Amygdala (tissue), 56 donors: ENCODE data around the gene RALGPS2.

Experiments
- DNase-seq, 56 donors: peaks; one replicate each; lab custom pipeline; 2025; lab: John Stamatoyannopoulos, UW

Gene RALGPS2

GRCh38 chr1:178849918-178850317 is 124.9 kb downstream of the RALGPS2 start:
- DNase-seq = no peak

GRCh38 chr1:178857126-178857525 is 132.1 kb downstream of the RALGPS2 start:
- no peak for DNase-seq

GRCh38 chr1:178862416-178862815 is 137.4 kb downstream of the RALGPS2 start:
- no peak for DNase-seq

GRCh38 chr1:178862864-178863263 is 137.8 kb downstream of the RALGPS2 start:
- no peak for DNase-seq

GRCh38 chr1:178864326-178864725 is 139.3 kb downstream of the RALGPS2 start:
- DNase-seq = no peak

- no peak for DNase-seq
Measured at GRCh38 chr1:178867670-178868069, 142.6 kb downstream of the RALGPS2 start.

GRCh38 chr1:178868706-178869105 is 143.7 kb downstream of the RALGPS2 start:
- DNase-seq = no peak

GRCh38 chr1:178869119-178869697 is 144.2 kb downstream of the RALGPS2 start:
- DNase-seq = no peak

GRCh38 chr1:178870221-178870620 is 145.2 kb downstream of the RALGPS2 start:
- DNase-seq = no peak

GRCh38 chr1:178870944-178871343 is 145.9 kb downstream of the RALGPS2 start, which contains the start of gene ANGPTL1:
TSS of gene ANGPTL1 (minus strand) at chr1:178871077. CDS start at chr1:178865776, 5,301 bp downstream.
- DNase-seq = no peak

GRCh38 chr1:178871551-178872320 is 146.7 kb downstream of the RALGPS2 start:
- no peak for DNase-seq

- DNase-seq = no peak
Measured at GRCh38 chr1:178874966-178875365, 149.9 kb downstream of the RALGPS2 start.

- DNase-seq = no peak
Measured at GRCh38 chr1:178875936-178876335, 150.9 kb downstream of the RALGPS2 start.

- no peak for DNase-seq
Measured at GRCh38 chr1:178877896-178878295, 152.9 kb downstream of the RALGPS2 start.

GRCh38 chr1:178881950-178882349 is 156.9 kb downstream of the RALGPS2 start:
- no peak for DNase-seq

- DNase-seq = peak in 3 of 56 donors; percentile 1 to 12 (median 5)
Measured at GRCh38 chr1:178885869-178886268, 160.8 kb downstream of the RALGPS2 start.

GRCh38 chr1:178886551-178886950 is 161.5 kb downstream of the RALGPS2 start:
- no peak for DNase-seq

- no peak for DNase-seq
Measured at GRCh38 chr1:178895928-178896327, 170.9 kb downstream of the RALGPS2 start.

- no peak for DNase-seq
Measured at GRCh38 chr1:178898401-178898800, 173.4 kb downstream of the RALGPS2 start.

GRCh38 chr1:178899402-178899801 is 174.4 kb downstream of the RALGPS2 start:
- DNase-seq = no peak

GRCh38 chr1:178901482-178902125 is 176.6 kb downstream of the RALGPS2 start:
- no peak for DNase-seq

- DNase-seq = no peak
Measured at GRCh38 chr1:178908358-178908757, 183.3 kb downstream of the RALGPS2 start.
